Measurements from ENCODE around the gene NDUFA6.
"Not testable (repeated sequence)": the region's sequence is repeated elsewhere in the genome, so short reads cannot be mapped to it uniquely, and the experiment has no call there.

The NDUFA6 gene

GRCh38 chr22:42090596-42091454 is at the start of gene NDUFA6:
Gene NDUFA6, minus strand, starts transcription at chr22:42090772. Its CDS starts 28 bp downstream, at chr22:42090744.
- peak within 1 kb of the TSS; percentile 88 for H3K4me3 ChIP-seq (ENCODE audit: low read depth, low read length)
- peak; percentile 86 for TF ChIP-seq CTCF (IDR thresholded peaks at IDR 0.05; ENCODE audit: low read depth, low read length)

DNA sequence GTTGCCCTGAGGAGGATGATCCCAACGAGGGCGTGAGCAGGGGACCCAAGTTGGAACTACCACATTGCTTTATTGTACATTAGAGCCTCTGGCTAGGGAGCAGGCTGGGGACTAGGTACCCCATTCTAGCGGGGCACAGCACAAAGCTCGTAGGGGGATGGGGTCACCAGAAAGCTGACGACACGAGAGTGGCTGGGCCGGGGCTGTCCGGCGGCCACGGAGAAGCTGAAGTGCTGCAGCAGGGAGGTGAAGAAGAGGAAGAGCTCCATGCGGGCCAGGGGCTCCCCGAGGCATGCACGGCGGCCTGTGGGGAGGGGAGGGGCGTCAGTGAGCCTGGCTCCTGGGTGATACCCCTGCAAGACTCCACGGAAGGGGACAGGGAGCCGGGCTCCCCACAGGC is 49.6 kb upstream of the NDUFA6 start:
- not testable (repeated sequence) for H3K4me3 ChIP-seq (ENCODE audit: low read depth, low read length)

GRCh38 chr22:42139508-42139907 is 48.9 kb upstream of the NDUFA6 start:
- not testable (repeated sequence) for H3K4me3 ChIP-seq (ENCODE audit: low read depth, low read length)

- no peak for TF ChIP-seq CTCF (IDR thresholded peaks at IDR 0.05; ENCODE audit: low read depth, low read length)
- H3K4me3 ChIP-seq (ENCODE audit: low read depth, low read length): no peak overlapping the region
Measured at GRCh38 chr22:42138972-42139371, 48.4 kb upstream of the NDUFA6 start.

GRCh38 chr22:42138122-42138770 is 47.7 kb upstream of the NDUFA6 start:
- no peak for TF ChIP-seq CTCF (IDR thresholded peaks at IDR 0.05; ENCODE audit: low read depth, low read length)
- no peak overlapping the region for H3K4me3 ChIP-seq (ENCODE audit: low read depth, low read length)

GRCh38 chr22:42135688-42136087 is 45.1 kb upstream of the NDUFA6 start:
- H3K4me3 ChIP-seq (ENCODE audit: low read depth, low read length): not testable (repeated sequence)

GRCh38 chr22:42134100-42135020 is 43.8 kb upstream of the NDUFA6 start:
- no peak overlapping the region for H3K4me3 ChIP-seq (ENCODE audit: low read depth, low read length)
- no peak for TF ChIP-seq CTCF (IDR thresholded peaks at IDR 0.05; ENCODE audit: low read depth, low read length)

DNA sequence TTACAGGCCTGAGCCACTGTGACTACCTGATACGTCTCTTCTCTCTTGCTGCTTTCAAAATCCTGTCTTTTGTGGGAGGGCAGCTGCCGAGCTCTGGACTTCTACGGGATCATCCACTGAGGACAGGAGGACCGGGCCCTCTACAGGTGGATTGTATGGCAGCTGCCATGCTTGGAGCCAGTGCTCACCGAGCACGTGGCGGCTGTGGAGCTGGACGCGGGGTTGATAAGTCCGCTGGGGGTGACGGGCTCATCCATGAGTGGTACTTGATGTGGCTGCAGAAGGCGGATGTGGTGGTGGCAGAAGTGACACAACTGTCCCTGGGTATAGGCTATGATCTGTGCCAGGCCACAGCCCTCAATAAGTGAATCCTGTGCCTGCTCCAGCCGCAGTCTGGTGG is 41.9 kb upstream of the NDUFA6 start:
- TF ChIP-seq CTCF (IDR thresholded peaks at IDR 0.05; ENCODE audit: low read depth, low read length): no peak
- no peak overlapping the region for H3K4me3 ChIP-seq (ENCODE audit: low read depth, low read length)
